HEK293 (cell line): ENCODE measurements around the gene MAP4K5.

Source experiments
- CTCF ChIA-PET: fragments of 350-600 bp; formaldehyde crosslinking; extraction: SDS; loops from one replicate; lab custom pipeline; 2021; ENCODE audit warnings: antibody characterized with exemption; lab: Yijun Ruan, JAX
- POLR2A ChIA-PET: fragments of 300-600 bp; formaldehyde crosslinking; extraction: SDS; loops from one replicate; lab custom pipeline; 2020; ENCODE audit warnings: antibody characterized with exemption, inconsistent platforms; lab: Yijun Ruan, JAX
- H3K27ac ChIP-seq: fragments of 200-500 bp; sonication (Bioruptor generic); 2 replicates; pipeline ENCODE4 v1.5.1; 2014; ENCODE audit warnings: low read depth, low read length, control low read depth, inconsistent platforms; ENCODE audit errors: extremely low read depth
- H3K36me3 ChIP-seq, 2 experiments: fragments of 200-500 bp in 1 of 2; sonication (Bioruptor generic) in 1 of 2; 1 replicate in 1 of 2; 2 replicates in 1 of 2; pipeline ENCODE4 v1.5.1; 2014 to 2017; ENCODE audit warnings: inconsistent platforms in 2 of 2, low read length in 2 of 2; ENCODE audit not compliant: control insufficient read depth in 2 of 2, insufficient read depth in 1 of 2
- H3K4me1 ChIP-seq: fragments of 200-500 bp; sonication (Bioruptor generic); 2 replicates; pipeline ENCODE4 v1.5.1; 2014; ENCODE audit warnings: mild to moderate bottlenecking, low read length, inconsistent platforms; ENCODE audit not compliant: control insufficient read depth, insufficient read depth
- H3K4me3 ChIP-seq: 2 replicates; pipeline ENCODE4 v1.5.1; 2011; ENCODE audit warnings: low read depth, mild to moderate bottlenecking, control low read depth, low read length, moderate library complexity
- H3K9me3 ChIP-seq: fragments of 200-500 bp; sonication (Bioruptor generic); 2 replicates; pipeline ENCODE4 v1.5.1; 2014; ENCODE audit warnings: low read depth, low read length, inconsistent platforms; ENCODE audit not compliant: control insufficient read depth, insufficient read depth
- MYNN ChIP-seq: fragments of 450-650 bp; formaldehyde crosslinking; IDR thresholded peaks from 2 replicates; pipeline ENCODE4 v1.5.1; 2016; ENCODE audit warnings: missing biosample characterization, missing genetic modification characterization, borderline replicate concordance
- SCRT2 ChIP-seq: fragments of 450-650 bp; formaldehyde crosslinking; IDR thresholded peaks from 2 replicates; pipeline ENCODE4 v1.5.1; 2016; ENCODE audit warnings: missing biosample characterization, missing genetic modification characterization
- ZFP41 ChIP-seq: fragments of 450-650 bp; formaldehyde crosslinking; IDR thresholded peaks from 2 replicates; pipeline ENCODE4 v1.5.1; 2016; ENCODE audit warnings: missing biosample characterization, missing genetic modification characterization, borderline replicate concordance
- ZNF112 ChIP-seq: fragments of 450-650 bp; formaldehyde crosslinking; IDR thresholded peaks from 2 replicates; pipeline ENCODE4 v1.5.0; 2017; ENCODE audit warnings: missing biosample characterization, missing genetic modification characterization
- ZNF202 ChIP-seq: fragments of 450-650 bp; formaldehyde crosslinking; IDR thresholded peaks from 2 replicates; pipeline ENCODE4 v1.5.1; 2016; ENCODE audit warnings: missing biosample characterization, missing genetic modification characterization, borderline replicate concordance
- ZNF335 ChIP-seq: fragments of 450-650 bp; formaldehyde crosslinking; conservative IDR thresholded peaks from 2 replicates; pipeline ENCODE4 v1.5.1; 2016; ENCODE audit warnings: missing biosample characterization, missing genetic modification characterization
- ZNF354C ChIP-seq: fragments of 450-650 bp; formaldehyde crosslinking; IDR thresholded peaks from 2 replicates; pipeline ENCODE4 v1.5.1; 2016; ENCODE audit warnings: missing biosample characterization, missing genetic modification characterization, low read depth, borderline replicate concordance
- ZNF394 ChIP-seq: fragments of 450-650 bp; formaldehyde crosslinking; IDR thresholded peaks from 2 replicates; pipeline ENCODE4 v1.5.1; 2016; ENCODE audit warnings: missing biosample characterization, missing genetic modification characterization, mild to moderate bottlenecking, moderate library complexity, borderline replicate concordance
- ZNF416 ChIP-seq: fragments of 450-650 bp; formaldehyde crosslinking; IDR thresholded peaks from 2 replicates; pipeline ENCODE4 v1.5.1; 2016; ENCODE audit warnings: missing biosample characterization, missing genetic modification characterization
- ZNF433 ChIP-seq: fragments of 450-650 bp; formaldehyde crosslinking; IDR thresholded peaks from 2 replicates; pipeline ENCODE4 v1.5.1; 2016; ENCODE audit warnings: missing biosample characterization, missing genetic modification characterization, low read depth
- ZNF549 ChIP-seq: fragments of 450-650 bp; IDR thresholded peaks from 2 replicates; pipeline ENCODE4 v1.5.1; 2018; ENCODE audit warnings: missing biosample characterization, missing genetic modification characterization, mild to moderate bottlenecking, inconsistent platforms, moderate library complexity
- ZNF585B ChIP-seq: fragments of 450-650 bp; formaldehyde crosslinking; IDR thresholded peaks from 2 replicates; pipeline ENCODE4 v1.5.1; 2016; ENCODE audit warnings: missing biosample characterization, missing genetic modification characterization
- ZNF747 ChIP-seq: fragments of 450-650 bp; formaldehyde crosslinking; IDR thresholded peaks from 2 replicates; pipeline ENCODE4 v1.5.1; 2016; ENCODE audit warnings: missing biosample characterization, missing genetic modification characterization
- ZNF768 ChIP-seq: fragments of 450-650 bp; formaldehyde crosslinking; IDR thresholded peaks from 2 replicates; pipeline ENCODE4 v1.5.1; 2018; ENCODE audit warnings: missing biosample characterization, mild to moderate bottlenecking, missing genetic modification characterization
- ZNF843 ChIP-seq: fragments of 450-650 bp; formaldehyde crosslinking; IDR thresholded peaks from 2 replicates; pipeline ENCODE4 v1.5.1; 2016; ENCODE audit warnings: missing biosample characterization, missing genetic modification characterization
- ZSCAN16 ChIP-seq: fragments of 450-650 bp; formaldehyde crosslinking; IDR thresholded peaks from 2 replicates; pipeline ENCODE4 v1.5.1; 2016; ENCODE audit warnings: missing biosample characterization, missing genetic modification characterization
- TF ChIP-seq, protein P1 (sequence below): fragments of 450-650 bp; formaldehyde crosslinking; IDR thresholded peaks from 2 replicates; pipeline ENCODE4 v1.5.1; 2016; ENCODE audit warnings: missing biosample characterization, missing genetic modification characterization
- TF ChIP-seq, protein P2 (sequence below): fragments of 450-650 bp; formaldehyde crosslinking; IDR thresholded peaks from 2 replicates; pipeline ENCODE4 v1.5.1; 2016; ENCODE audit warnings: missing biosample characterization, missing genetic modification characterization
- TF ChIP-seq, protein P3 (sequence below): fragments of 450-650 bp; IDR thresholded peaks from 2 replicates; pipeline ENCODE4 v1.5.1; 2018; ENCODE audit warnings: missing biosample characterization, mild to moderate bottlenecking, missing genetic modification characterization
- TF ChIP-seq, protein P4 (sequence below): fragments of 450-650 bp; formaldehyde crosslinking; IDR thresholded peaks from 2 replicates; pipeline ENCODE4 v1.5.1; 2016; ENCODE audit warnings: missing biosample characterization, missing genetic modification characterization, low read depth

The MAP4K5 gene

DNA sequence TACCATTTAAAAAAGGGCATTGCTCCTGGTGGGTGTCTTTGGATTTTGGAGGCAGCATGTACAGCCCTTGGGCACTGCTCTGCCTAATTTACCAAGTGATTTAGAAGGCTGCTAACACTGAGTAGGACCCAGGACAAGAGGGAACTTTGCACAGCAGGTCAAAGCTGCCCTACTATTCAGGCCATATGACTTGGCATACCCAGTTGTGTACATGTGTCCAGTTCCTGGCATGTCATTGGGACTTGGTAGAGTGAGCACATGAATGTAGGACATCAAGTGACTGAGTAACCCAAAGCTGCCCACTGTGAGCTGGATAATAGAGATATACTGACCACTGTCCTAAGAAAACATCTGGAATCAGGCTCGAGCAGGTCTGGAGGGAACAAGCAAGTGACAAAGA, 151.4 kb downstream of the MAP4K5 start:
- Histone ChIP-seq H3K27ac (no peak overlapping the region), H3K9me3 (no peaks in the 10 kb centered on the region), H3K4me3 (no peak overlapping the region), H3K36me3 (peaks cover 0 to 11% of the 10 kb centered on the region in 2 experiments; a peak in 1 of 3 replicates), H3K4me1 (peaks cover 11% of the 10 kb centered on the region; the same call in 1 of the 2 replicates)
- CTCF ChIA-PET, result interaction anchor here (1.3 kb wide), 1 partner anchor 60 kb away, joined by 6 read pairs; no protein-coding TSS in a partner anchor
- TF ChIP-seq ZNF354C (tag by site-specific recombination), result no peak
- TF ChIP-seq, protein P1, sequence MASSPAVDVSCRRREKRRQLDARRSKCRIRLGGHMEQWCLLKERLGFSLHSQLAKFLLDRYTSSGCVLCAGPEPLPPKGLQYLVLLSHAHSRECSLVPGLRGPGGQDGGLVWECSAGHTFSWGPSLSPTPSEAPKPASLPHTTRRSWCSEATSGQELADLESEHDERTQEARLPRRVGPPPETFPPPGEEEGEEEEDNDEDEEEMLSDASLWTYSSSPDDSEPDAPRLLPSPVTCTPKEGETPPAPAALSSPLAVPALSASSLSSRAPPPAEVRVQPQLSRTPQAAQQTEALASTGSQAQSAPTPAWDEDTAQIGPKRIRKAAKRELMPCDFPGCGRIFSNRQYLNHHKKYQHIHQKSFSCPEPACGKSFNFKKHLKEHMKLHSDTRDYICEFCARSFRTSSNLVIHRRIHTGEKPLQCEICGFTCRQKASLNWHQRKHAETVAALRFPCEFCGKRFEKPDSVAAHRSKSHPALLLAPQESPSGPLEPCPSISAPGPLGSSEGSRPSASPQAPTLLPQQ (tag by site-specific recombination), result no peak
- TF ChIP-seq ZNF394 (tag by site-specific recombination), result no peak
- no peak for TF ChIP-seq ZSCAN16
- no peak for TF ChIP-seq ZNF585B (tag by site-specific recombination)
- TF ChIP-seq ZNF747 (tag by site-specific recombination), result no peak
- no peak for TF ChIP-seq ZNF433
- TF ChIP-seq ZNF843 (tag by site-specific recombination), result no peak
- TF ChIP-seq MYNN, result no peak
- TF ChIP-seq, protein P2, sequence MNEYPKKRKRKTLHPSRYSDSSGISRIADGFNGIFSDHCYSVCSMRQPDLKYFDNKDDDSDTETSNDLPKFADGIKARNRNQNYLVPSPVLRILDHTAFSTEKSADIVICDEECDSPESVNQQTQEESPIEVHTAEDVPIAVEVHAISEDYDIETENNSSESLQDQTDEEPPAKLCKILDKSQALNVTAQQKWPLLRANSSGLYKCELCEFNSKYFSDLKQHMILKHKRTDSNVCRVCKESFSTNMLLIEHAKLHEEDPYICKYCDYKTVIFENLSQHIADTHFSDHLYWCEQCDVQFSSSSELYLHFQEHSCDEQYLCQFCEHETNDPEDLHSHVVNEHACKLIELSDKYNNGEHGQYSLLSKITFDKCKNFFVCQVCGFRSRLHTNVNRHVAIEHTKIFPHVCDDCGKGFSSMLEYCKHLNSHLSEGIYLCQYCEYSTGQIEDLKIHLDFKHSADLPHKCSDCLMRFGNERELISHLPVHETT (tag by site-specific recombination), result no peak
- no peak for TF ChIP-seq SCRT2 (tag by site-specific recombination)
- TF ChIP-seq ZNF768 (tag by site-specific recombination), result no peak
- TF ChIP-seq ZNF335, result no peak
- no peak for TF ChIP-seq ZNF549 (tag by site-specific recombination)
- TF ChIP-seq ZNF416 (tag by site-specific recombination), result no peak
- TF ChIP-seq ZFP41, result no peak
- TF ChIP-seq, protein P3, sequence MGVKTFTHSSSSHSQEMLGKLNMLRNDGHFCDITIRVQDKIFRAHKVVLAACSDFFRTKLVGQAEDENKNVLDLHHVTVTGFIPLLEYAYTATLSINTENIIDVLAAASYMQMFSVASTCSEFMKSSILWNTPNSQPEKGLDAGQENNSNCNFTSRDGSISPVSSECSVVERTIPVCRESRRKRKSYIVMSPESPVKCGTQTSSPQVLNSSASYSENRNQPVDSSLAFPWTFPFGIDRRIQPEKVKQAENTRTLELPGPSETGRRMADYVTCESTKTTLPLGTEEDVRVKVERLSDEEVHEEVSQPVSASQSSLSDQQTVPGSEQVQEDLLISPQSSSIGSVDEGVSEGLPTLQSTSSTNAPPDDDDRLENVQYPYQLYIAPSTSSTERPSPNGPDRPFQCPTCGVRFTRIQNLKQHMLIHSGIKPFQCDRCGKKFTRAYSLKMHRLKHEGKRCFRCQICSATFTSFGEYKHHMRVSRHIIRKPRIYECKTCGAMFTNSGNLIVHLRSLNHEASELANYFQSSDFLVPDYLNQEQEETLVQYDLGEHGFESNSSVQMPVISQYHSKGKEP, result no peak
- no peak for TF ChIP-seq ZNF112 (tag by site-specific recombination)
- POLR2A ChIA-PET, result no interaction called here

DNA sequence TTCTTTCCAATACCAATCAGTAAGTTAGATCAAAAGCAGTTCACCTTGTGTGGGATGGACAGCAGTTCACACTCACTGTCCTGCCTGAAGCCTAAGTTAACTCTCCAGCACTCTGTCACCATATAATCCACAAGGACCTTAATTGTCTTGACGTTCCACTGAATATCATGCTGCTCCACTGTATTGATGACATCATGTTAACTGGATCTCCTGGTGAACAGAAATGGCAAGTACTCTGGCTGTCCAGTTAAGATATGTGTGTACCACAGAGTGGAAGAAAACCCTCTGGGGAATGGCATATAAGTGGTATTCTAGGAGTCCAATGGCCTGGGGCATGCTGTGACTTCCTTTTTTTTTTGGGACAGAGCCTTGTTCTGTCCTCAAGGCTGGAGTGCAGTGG, 151.9 kb downstream of the MAP4K5 start:
- Histone ChIP-seq H3K27ac (no peak overlapping the region), H3K4me3 (no peak overlapping the region), H3K4me1 (peaks cover 11% of the 10 kb centered on the region; the same call in 1 of the 2 replicates), H3K36me3 (peaks cover 0 to 11% of the 10 kb centered on the region in 2 experiments; a peak in 1 of 3 replicates), H3K9me3 (no peaks in the 10 kb centered on the region)
- POLR2A ChIA-PET, result no interaction called here
- TF ChIP-seq ZNF202 (tag by site-specific recombination), result no peak
- TF ChIP-seq, protein P4, sequence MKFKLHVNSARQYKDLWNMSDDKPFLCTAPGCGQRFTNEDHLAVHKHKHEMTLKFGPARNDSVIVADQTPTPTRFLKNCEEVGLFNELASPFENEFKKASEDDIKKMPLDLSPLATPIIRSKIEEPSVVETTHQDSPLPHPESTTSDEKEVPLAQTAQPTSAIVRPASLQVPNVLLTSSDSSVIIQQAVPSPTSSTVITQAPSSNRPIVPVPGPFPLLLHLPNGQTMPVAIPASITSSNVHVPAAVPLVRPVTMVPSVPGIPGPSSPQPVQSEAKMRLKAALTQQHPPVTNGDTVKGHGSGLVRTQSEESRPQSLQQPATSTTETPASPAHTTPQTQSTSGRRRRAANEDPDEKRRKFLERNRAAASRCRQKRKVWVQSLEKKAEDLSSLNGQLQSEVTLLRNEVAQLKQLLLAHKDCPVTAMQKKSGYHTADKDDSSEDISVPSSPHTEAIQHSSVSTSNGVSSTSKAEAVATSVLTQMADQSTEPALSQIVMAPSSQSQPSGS, result peak; percentile 67; the same call in 1 of the 2 replicates
- CTCF ChIA-PET, result no interaction called here
